ENCODE measurements around the gene CYRIA. TPM values are rescaled to one million over a fixed set of nuclear protein-coding genes. Genes with fewer than 3 reads are reported as not detected.

The CYRIA gene
- total RNA-seq, 1 experiment from 2014 or later, result 0.80 TPM

GRCh38 chr2:16650287-16651249 is 15.1 kb downstream of the CYRIA start:
- peak; percentile 53 for DNase-seq (ENCODE audit: low read depth)

GRCh38 chr2:16649353-16650286 is 16.0 kb downstream of the CYRIA start:
- no peak for DNase-seq (ENCODE audit: low read depth)

- DNase-seq (ENCODE audit: low read depth), result no peak
Observed at GRCh38 chr2:16647992-16648617, 17.5 kb downstream of the CYRIA start.

- no peak for DNase-seq (ENCODE audit: low read depth)
Observed at GRCh38 chr2:16645775-16646559, 19.7 kb downstream of the CYRIA start.

- no peak for DNase-seq (ENCODE audit: low read depth)
Observed at GRCh38 chr2:16645088-16645487, 20.5 kb downstream of the CYRIA start.

GRCh38 chr2:16644221-16644925 is 21.3 kb downstream of the CYRIA start:
- peak; percentile 29 for DNase-seq (ENCODE audit: low read depth)

- DNase-seq (ENCODE audit: low read depth), result no peak
Observed at GRCh38 chr2:16643099-16643498, 22.5 kb downstream of the CYRIA start.

- no peak for DNase-seq (ENCODE audit: low read depth)
Observed at GRCh38 chr2:16642088-16642487, 23.5 kb downstream of the CYRIA start.

GRCh38 chr2:16641509-16641908 is 24.1 kb downstream of the CYRIA start:
- no peak for DNase-seq (ENCODE audit: low read depth)

- DNase-seq (ENCODE audit: low read depth), result no peak
Observed at GRCh38 chr2:16640867-16641266, 24.8 kb downstream of the CYRIA start.

- no peak for DNase-seq (ENCODE audit: low read depth)
Observed at GRCh38 chr2:16640001-16640700, 25.5 kb downstream of the CYRIA start.

GRCh38 chr2:16639431-16639830 is 26.2 kb downstream of the CYRIA start:
- DNase-seq (ENCODE audit: low read depth), result no peak

GRCh38 chr2:16638946-16639345 is 26.7 kb downstream of the CYRIA start:
- DNase-seq (ENCODE audit: low read depth), result no peak

GRCh38 chr2:16637304-16637703 is 28.3 kb downstream of the CYRIA start:
- DNase-seq (ENCODE audit: low read depth), result no peak

- DNase-seq (ENCODE audit: low read depth), result peak; percentile 39
Observed at GRCh38 chr2:16635791-16636699, 29.6 kb downstream of the CYRIA start.

GRCh38 chr2:16633621-16634430 is 31.8 kb downstream of the CYRIA start:
- DNase-seq (ENCODE audit: low read depth), result peak; percentile 75

GRCh38 chr2:16632598-16632997 is 33.0 kb downstream of the CYRIA start:
- no peak for DNase-seq (ENCODE audit: low read depth)

GRCh38 chr2:16630463-16630862 is 35.2 kb downstream of the CYRIA start:
- no peak for DNase-seq (ENCODE audit: low read depth)
